Tibial artery (tissue), 4 donors: Measurements from ENCODE around the gene CDC42BPA.

Experiments used
- DNase-seq, 2 donors: peaks; one replicate each; pipeline ENCODE4 v3.0.0-alpha.2; 2019
- H3K27ac ChIP-seq, 2 donors: fragments of 200-600 bp; sonication (generic) in 1 of 2; 1 replicate in 1 of 2; 2 replicates in 1 of 2; pipeline ENCODE4 v1.5.1; 2018 to 2019; ENCODE audit warnings: mild to moderate bottlenecking in 1 of 2
- H3K27me3 ChIP-seq, 2 donors: fragments of 200-600 bp; sonication (generic) in 1 of 2; one replicate each; pipeline versions ENCODE4 v1.5.1 to v1.6.0; 2016 to 2019
- H3K36me3 ChIP-seq, 3 donors: fragments of 200-600 bp; sonication (generic) in 2 of 3; one replicate each; pipeline ENCODE4 v1.5.1; 2016 to 2019; ENCODE audit warnings: mild to moderate bottlenecking in 2 of 3
- H3K4me1 ChIP-seq, 4 donors: fragments of 200-600 bp; sonication (generic) in 2 of 4; 1 replicate in 3 of 4; 2 replicates in 1 of 4; pipeline ENCODE4 v1.5.1; 2016 to 2019
- H3K4me3 ChIP-seq, 2 donors: fragments of 200-600 bp; sonication (generic) in 1 of 2; 1 replicate in 1 of 2; 2 replicates in 1 of 2; pipeline ENCODE4 v1.5.1; 2018 to 2019; ENCODE audit warnings: mild to moderate bottlenecking in 2 of 2
- H3K9me3 ChIP-seq, 3 donors: fragments of 200-600 bp; sonication (generic) in 1 of 3; one replicate each; pipeline ENCODE4 v1.5.1; 2016 to 2019
- CTCF ChIP-seq, 2 experiments: fragments of 200-600 bp in 1 of 2; fragments of 450-650 bp in 1 of 2; IDR thresholded peaks; one replicate each; pipeline ENCODE4 v1.5.1; 2017 to 2019; ENCODE audit warnings: antibody characterized with exemption in 2 of 2, mild to moderate bottlenecking in 1 of 2, moderate library complexity in 1 of 2
- intact Hi-C: fragments of 100-400 bp; cut with DNase I; formaldehyde crosslinking; loops from one replicate; pipeline ENCODE4 v1.15.0; 2023; ENCODE audit warnings: low total_unique reads

The CDC42BPA gene

GRCh38 chr1:226948996-226949395 lies 369.3 kb downstream of the CDC42BPA start:
- intact Hi-C loops = no loop called here
- no peaks in the 10 kb centered on the region for H3K36me3 ChIP-seq
- H3K27ac ChIP-seq = no peak overlapping the region
- no peak overlapping the region for H3K4me3 ChIP-seq
- no peaks in the 10 kb centered on the region for H3K27me3 ChIP-seq
- peaks cover 0 to 21% (median 0%) of the 10 kb centered on the region in 4 donors for H3K4me1 ChIP-seq
- no peaks in the 10 kb centered on the region for H3K9me3 ChIP-seq
- TF ChIP-seq CTCF (IDR thresholded peaks at IDR 0.05) = no peak
- peak in 1 of 2 donors; percentile 42 for DNase-seq

- Histone ChIP-seq H3K36me3 (no peaks in the 10 kb centered on the region), H3K4me3 (no peak overlapping the region), H3K27ac (no peak overlapping the region), H3K9me3 (no peaks in the 10 kb centered on the region), H3K27me3 (no peaks in the 10 kb centered on the region), H3K4me1 (peaks cover 0 to 26% (median under 1%) of the 10 kb centered on the region in 4 donors)
- no peak for TF ChIP-seq CTCF (IDR thresholded peaks at IDR 0.05)
- no peak for DNase-seq
- intact Hi-C loops = no loop called here
Measured at GRCh38 chr1:226948480-226948879, 369.8 kb downstream of the CDC42BPA start.

GRCh38 chr1:226948051-226948450 lies 370.2 kb downstream of the CDC42BPA start:
- intact Hi-C loops = no loop called here
- H3K4me1 ChIP-seq = peaks cover 0 to 30% (median 3%) of the 10 kb centered on the region in 4 donors

GRCh38 chr1:226946841-226947240 lies 371.5 kb downstream of the CDC42BPA start:
- Histone ChIP-seq H3K27ac (no peak overlapping the region), H3K9me3 (no peaks in the 10 kb centered on the region), H3K4me1 (peaks cover 0 to 35% (median 9%) of the 10 kb centered on the region in 4 donors), H3K36me3 (no peaks in the 10 kb centered on the region), H3K4me3 (no peak overlapping the region), H3K27me3 (no peaks in the 10 kb centered on the region)
- no peak for TF ChIP-seq CTCF (IDR thresholded peaks at IDR 0.05)
- DNase-seq = no peak
- intact Hi-C loops = no loop called here

More at GRCh38 chr1:226948051-226948450, 370.2 kb downstream of the CDC42BPA start:
- TF ChIP-seq CTCF (IDR thresholded peaks at IDR 0.05) = no peak
- Histone ChIP-seq H3K27ac (no peak overlapping the region), H3K4me3 (no peak overlapping the region), H3K9me3 (no peaks in the 10 kb centered on the region), H3K27me3 (no peaks in the 10 kb centered on the region), H3K36me3 (no peaks in the 10 kb centered on the region)
- DNase-seq = peak in 1 of 2 donors; percentile 48

GRCh38 chr1:226946285-226946684 lies 372.0 kb downstream of the CDC42BPA start:
- Histone ChIP-seq H3K27ac (no peak overlapping the region), H3K4me3 (no peak overlapping the region), H3K9me3 (no peaks in the 10 kb centered on the region), H3K36me3 (no peaks in the 10 kb centered on the region), H3K4me1 (peaks cover 0 to 38% (median 14%) of the 10 kb centered on the region in 4 donors), H3K27me3 (no peaks in the 10 kb centered on the region)
- no peak for TF ChIP-seq CTCF (IDR thresholded peaks at IDR 0.05)
- peak in 1 of 2 donors; percentile 48 for DNase-seq
- intact Hi-C loops = no loop called here

GRCh38 chr1:226945858-226946245 lies 372.4 kb downstream of the CDC42BPA start:
- Histone ChIP-seq H3K4me1 (peaks cover 0 to 42% (median 19%) of the 10 kb centered on the region in 4 donors), H3K4me3 (no peak overlapping the region), H3K9me3 (no peaks in the 10 kb centered on the region), H3K36me3 (no peaks in the 10 kb centered on the region), H3K27me3 (no peaks in the 10 kb centered on the region), H3K27ac (no peak overlapping the region)
- TF ChIP-seq CTCF (IDR thresholded peaks at IDR 0.05) = no peak
- DNase-seq = peak in 1 of 2 donors; percentile 55
- intact Hi-C loops = no loop called here
